Activated CD8-positive, alpha-beta memory T cell treated with anti-CD3 and anti-CD28 coated beads, Interleukin-2, amount 50 U/mL, for 1 hour (primary cell): Measurements from ENCODE around the gene RAB20.
"Not testable (repeated sequence)": the region's sequence is repeated elsewhere in the genome, so short reads cannot be mapped to it uniquely, and the experiment has no call there.

ENCODE experiments used
- DNase-seq: peaks from one replicate; pipeline ENCODE4 v3.0.0-alpha.2; 2020; ENCODE audit errors: extremely low read depth

Gene RAB20

GRCh38 chr13:110554946-110555345 is 6.6 kb downstream of the RAB20 start:
- DNase-seq: no peak

GRCh38 chr13:110554227-110554836 is 7.2 kb downstream of the RAB20 start:
- no peak for DNase-seq

GRCh38 chr13:110553417-110553816 is 8.1 kb downstream of the RAB20 start:
- no peak for DNase-seq

GRCh38 chr13:110552767-110553166 is 8.8 kb downstream of the RAB20 start:
- DNase-seq: no peak

- no peak for DNase-seq
Observed at GRCh38 chr13:110551284-110551683, 10.2 kb downstream of the RAB20 start.

- no peak for DNase-seq
Observed at GRCh38 chr13:110549795-110550160, 11.7 kb downstream of the RAB20 start.

- no peak for DNase-seq
Observed at GRCh38 chr13:110548891-110549794, 12.4 kb downstream of the RAB20 start.

GRCh38 chr13:110546926-110547325 is 14.6 kb downstream of the RAB20 start:
- no peak for DNase-seq

- DNase-seq: no peak
Observed at GRCh38 chr13:110546378-110546777, 15.1 kb downstream of the RAB20 start.

- no peak for DNase-seq
Observed at GRCh38 chr13:110542169-110542796, 19.2 kb downstream of the RAB20 start.

- DNase-seq: no peak
Observed at GRCh38 chr13:110541526-110541920, 20.0 kb downstream of the RAB20 start.

GRCh38 chr13:110540871-110541525 is 20.5 kb downstream of the RAB20 start:
- no peak for DNase-seq

- no peak for DNase-seq
Observed at GRCh38 chr13:110539894-110540293, 21.6 kb downstream of the RAB20 start.

GRCh38 chr13:110538632-110539031 is 22.9 kb downstream of the RAB20 start:
- no peak for DNase-seq

GRCh38 chr13:110536006-110536693 is 25.4 kb downstream of the RAB20 start:
- DNase-seq: no peak

GRCh38 chr13:110535526-110535925 is 26.0 kb downstream of the RAB20 start:
- DNase-seq: no peak

GRCh38 chr13:110533771-110534670 is 27.5 kb downstream of the RAB20 start:
- no peak for DNase-seq

- not testable (repeated sequence) for DNase-seq
Observed at GRCh38 chr13:110532258-110532657, 29.3 kb downstream of the RAB20 start.

GRCh38 chr13:110531671-110532083 is 29.8 kb downstream of the RAB20 start:
- DNase-seq: no peak

- no peak for DNase-seq
Observed at GRCh38 chr13:110531100-110531499, 30.4 kb downstream of the RAB20 start.
